Measurements from ENCODE around the gene HERC2. TPM values are rescaled to one million over a fixed set of nuclear protein-coding genes. Genes with fewer than 3 reads are reported as not detected.

HERC2 gene
- total RNA-seq, 1 experiment from 2014 or later = 19.7 TPM

- Mint-ChIP-seq H3K36me3 (ENCODE audit: insufficient read depth, unreplicated experiment) (no peaks in the 10 kb centered on the region), H3K27ac (ENCODE audit: unreplicated experiment) (no peak overlapping the region), H3K4me3 (ENCODE audit: low read depth, unreplicated experiment) (no peak overlapping the region), H3K27me3 (ENCODE audit: unreplicated experiment) (no peaks in the 10 kb centered on the region), H3K9me3 (ENCODE audit: low read depth, unreplicated experiment) (no peaks in the 10 kb centered on the region), H3K4me1 (ENCODE audit: low read depth, unreplicated experiment) (no peaks in the 10 kb centered on the region)
- intact Hi-C loops (cut with micrococcal nuclease; ENCODE audit: unreplicated experiment) = no loop called here
- BruUV-seq (replicated peaks) = no TSS peak
- CTCF ChIA-PET = no interaction called here
- TF ChIP-seq CTCF (IDR thresholded peaks at IDR 0.05; ENCODE audit: unreplicated experiment) = no peak
- DNase-seq = no peak
Measured at GRCh38 chr15:28081594-28081993, 240.4 kb downstream of the HERC2 start.

GRCh38 chr15:28080386-28080785 lies 241.6 kb downstream of the HERC2 start:
- DNase-seq = no peak
- no peaks in the 10 kb centered on the region for H3K27me3 Mint-ChIP-seq (ENCODE audit: unreplicated experiment)
- no peaks in the 10 kb centered on the region for H3K9me3 Mint-ChIP-seq (ENCODE audit: low read depth, unreplicated experiment)
- intact Hi-C loops (cut with micrococcal nuclease; ENCODE audit: unreplicated experiment) = no loop called here
- no peaks in the 10 kb centered on the region for H3K4me1 Mint-ChIP-seq (ENCODE audit: low read depth, unreplicated experiment)
- H3K36me3 Mint-ChIP-seq (ENCODE audit: insufficient read depth, unreplicated experiment) = no peaks in the 10 kb centered on the region
- no peak for TF ChIP-seq CTCF (IDR thresholded peaks at IDR 0.05; ENCODE audit: unreplicated experiment)
- H3K4me3 Mint-ChIP-seq (ENCODE audit: low read depth, unreplicated experiment) = no peak overlapping the region
- H3K27ac Mint-ChIP-seq (ENCODE audit: unreplicated experiment) = no peak overlapping the region
- no TSS peak for BruUV-seq (replicated peaks)
- CTCF ChIA-PET = no interaction called here

- CTCF ChIA-PET = no interaction called here
- no TSS peak for BruUV-seq (replicated peaks)
- Mint-ChIP-seq H3K27ac (ENCODE audit: unreplicated experiment) (no peak overlapping the region), H3K27me3 (ENCODE audit: unreplicated experiment) (no peaks in the 10 kb centered on the region), H3K4me3 (ENCODE audit: low read depth, unreplicated experiment) (no peak overlapping the region), H3K36me3 (ENCODE audit: insufficient read depth, unreplicated experiment) (no peaks in the 10 kb centered on the region), H3K4me1 (ENCODE audit: low read depth, unreplicated experiment) (no peaks in the 10 kb centered on the region), H3K9me3 (ENCODE audit: low read depth, unreplicated experiment) (no peaks in the 10 kb centered on the region)
- no peak for DNase-seq
- TF ChIP-seq CTCF (IDR thresholded peaks at IDR 0.05; ENCODE audit: unreplicated experiment) = no peak
- intact Hi-C loops (cut with micrococcal nuclease; ENCODE audit: unreplicated experiment) = no loop called here
Measured at GRCh38 chr15:28079313-28079969, 242.5 kb downstream of the HERC2 start.

GRCh38 chr15:28078191-28078719 lies 243.7 kb downstream of the HERC2 start:
- Mint-ChIP-seq H3K36me3 (ENCODE audit: insufficient read depth, unreplicated experiment) (no peaks in the 10 kb centered on the region), H3K27me3 (ENCODE audit: unreplicated experiment) (no peaks in the 10 kb centered on the region), H3K4me1 (ENCODE audit: low read depth, unreplicated experiment) (no peaks in the 10 kb centered on the region), H3K27ac (ENCODE audit: unreplicated experiment) (no peak overlapping the region), H3K4me3 (ENCODE audit: low read depth, unreplicated experiment) (no peak overlapping the region), H3K9me3 (ENCODE audit: low read depth, unreplicated experiment) (no peaks in the 10 kb centered on the region)
- CTCF ChIA-PET = no interaction called here
- BruUV-seq (replicated peaks) = no TSS peak
- DNase-seq = no peak
- no peak for TF ChIP-seq CTCF (IDR thresholded peaks at IDR 0.05; ENCODE audit: unreplicated experiment)
- intact Hi-C loops (cut with micrococcal nuclease; ENCODE audit: unreplicated experiment) = no loop called here

All from Calu3 (cell line).